Measurements from ENCODE around the gene ELMOD3. TPM values are rescaled to one million over a fixed set of nuclear protein-coding genes. Genes with fewer than 3 reads are reported as not detected.

Gene ELMOD3
- polyA plus RNA-seq, 1 of the 3 experiments (the other 2 are of a cell fraction), result 15.4 TPM

DNA sequence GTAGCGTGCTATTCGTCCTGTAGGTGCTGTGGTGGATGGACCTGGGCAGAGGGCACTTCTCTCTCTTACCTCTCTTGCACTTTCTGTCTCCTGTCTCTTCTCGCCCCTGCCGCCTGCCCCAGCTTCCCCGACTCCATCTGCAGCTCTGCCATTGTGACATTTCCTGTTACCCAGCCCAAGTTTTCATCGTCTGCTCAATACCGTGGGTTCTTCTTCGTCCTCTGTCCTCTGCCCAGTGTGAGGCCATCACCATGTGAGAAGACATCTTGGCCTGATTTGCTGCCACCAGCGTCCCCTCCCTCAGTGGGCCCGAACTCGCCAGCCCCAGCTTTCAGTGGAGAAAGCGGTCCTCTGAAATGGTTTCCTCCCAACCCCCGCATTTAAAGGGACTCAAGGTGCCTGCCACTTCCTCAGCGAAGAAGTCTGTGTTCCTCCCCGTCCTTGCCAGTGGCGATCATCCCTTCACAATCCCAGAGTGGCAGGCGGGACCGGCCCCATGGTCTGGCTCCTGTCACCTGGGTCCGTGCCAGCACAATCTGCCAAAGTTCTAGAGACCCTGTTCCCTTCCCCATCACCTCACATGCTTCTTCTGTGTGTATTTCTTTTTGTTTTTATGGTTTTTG lies 44.8 kb upstream of the ELMOD3 start:
- WGBS (ENCODE audit: low lambda C conversion rate), result 89% methylated on average over 19 of the region's 19 CpGs
- no peaks in the 10 kb centered on the region for H3K79me2 ChIP-seq (ENCODE audit: insufficient read depth)
- H3K4me2 ChIP-seq, result no peak overlapping the region
- H3K27ac ChIP-seq (ENCODE audit: low read depth in 2 of 2, low read length in 1 of 2), result peak overlapping the region; percentile 51 to 69
- H2AFZ ChIP-seq (ENCODE audit: low read depth), result no peak overlapping the region
- H3K4me1 ChIP-seq (ENCODE audit: control insufficient read depth in 1 of 2, insufficient read depth in 2 of 2, low read depth in 1 of 2, low read length in 1 of 2), result peaks cover 10 to 17% of the 10 kb centered on the region in 2 experiments; a peak in 2 of 4 replicates
- DNase-seq, result no peak
- ChIA-PET CTCF (interaction anchor here (1.0 to 2.9 kb wide), 10 partner anchors 9 to 384 kb away, joined by 3 to 28 read pairs (median 6); partner anchors contain the start of gene TCF7L1), POLR2A (interaction anchor here (0.8 to 2.7 kb wide), 5 partner anchors 9 to 229 kb away, joined by 3 to 12 read pairs (median 3); partner anchors contain the start of genes MAT2A and TGOLN2)
- no peaks in the 10 kb centered on the region for H3K9me3 ChIP-seq
- peaks cover 21% of the 10 kb centered on the region for H3F3A ChIP-seq (replicated peaks; ENCODE audit: insufficient read depth)
- no peak overlapping the region for H3K9ac ChIP-seq
- no peaks in the 10 kb centered on the region for H3K9me2 ChIP-seq
- no peaks in the 10 kb centered on the region for H3K27me3 ChIP-seq (ENCODE audit: insufficient read depth)
- H3K4me3 ChIP-seq (ENCODE audit: low read depth in 2 of 2, low read length in 1 of 2), result no peak overlapping the region
- peaks cover 5 to 7% of the 10 kb centered on the region in 2 experiments for H3K36me3 ChIP-seq (replicated peaks in 1 of 2; ENCODE audit: control insufficient read depth in 1 of 2, insufficient read depth in 2 of 2, low read length in 1 of 2)
- TF ChIP-seq RAD21 (IDR thresholded peaks at IDR 0.05; ENCODE audit: low read length) (no peak), TEAD4 (IDR thresholded peaks at IDR 0.05; ENCODE audit: borderline replicate concordance, insufficient read depth) (no peak)
- H4K20me1 ChIP-seq (ENCODE audit: insufficient read depth), result no peaks in the 10 kb centered on the region

DNA sequence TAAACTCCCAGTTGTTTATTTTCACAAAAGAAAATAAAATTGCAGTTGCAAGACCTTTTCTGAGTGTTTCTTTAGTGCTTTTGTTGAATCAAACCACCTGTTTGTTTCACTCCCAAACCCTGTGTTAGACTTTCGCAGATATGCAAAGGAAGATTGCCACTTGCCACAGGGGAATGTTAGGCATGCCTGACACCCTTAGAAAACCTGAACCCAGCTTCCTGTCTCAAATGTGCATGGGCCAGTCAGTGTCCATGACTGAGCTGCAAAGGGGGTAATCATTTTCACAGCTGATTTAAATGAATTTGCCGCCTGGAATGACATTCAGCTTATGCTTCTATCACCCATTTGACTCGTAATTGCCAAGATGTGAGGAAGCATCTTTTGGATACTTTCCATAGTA lies 44.2 kb upstream of the ELMOD3 start:
- Histone ChIP-seq H4K20me1 (ENCODE audit: insufficient read depth) (no peaks in the 10 kb centered on the region), H3K4me2 (no peak overlapping the region), H3F3A (replicated peaks; ENCODE audit: insufficient read depth) (peaks cover 21% of the 10 kb centered on the region), H3K9ac (no peak overlapping the region), H3K27ac (ENCODE audit: low read depth in 2 of 2, low read length in 1 of 2) (peak overlapping the region; percentile 51 to 69; a peak in 2 of 4 replicates), H3K4me1 (ENCODE audit: control insufficient read depth in 1 of 2, insufficient read depth in 2 of 2, low read depth in 1 of 2, low read length in 1 of 2) (peaks cover 10 to 17% of the 10 kb centered on the region in 2 experiments; a peak in 2 of 4 replicates), H3K36me3 (replicated peaks in 1 of 2; ENCODE audit: control insufficient read depth in 1 of 2, insufficient read depth in 2 of 2, low read length in 1 of 2) (peaks cover 5 to 10% of the 10 kb centered on the region in 2 experiments), H3K27me3 (ENCODE audit: insufficient read depth) (no peaks in the 10 kb centered on the region), H3K9me2 (no peaks in the 10 kb centered on the region), H3K4me3 (ENCODE audit: low read depth in 2 of 2, low read length in 1 of 2) (no peak overlapping the region), H2AFZ (ENCODE audit: low read depth) (no peak overlapping the region), H3K79me2 (ENCODE audit: insufficient read depth) (no peaks in the 10 kb centered on the region), H3K9me3 (no peaks in the 10 kb centered on the region)
- CTCF ChIA-PET, result interaction anchor here (0.7 to 2.9 kb wide), 4 partner anchors 10 to 384 kb away, joined by 3 to 28 read pairs (median 7); no protein-coding TSS in a partner anchor
- POLR2A ChIA-PET, result interaction anchor here (1.3 to 2.7 kb wide), 2 partner anchors 13 to 17 kb away, joined by 3 to 12 read pairs; partner anchors contain the start of gene TGOLN2
- DNase-seq, result no peak
- 93% methylated on average over 3 of the region's 3 CpGs for WGBS (ENCODE audit: low lambda C conversion rate)
- TF ChIP-seq FOXM1 (IDR thresholded peaks at IDR 0.05; ENCODE audit: low read depth), result no peak
- TF ChIP-seq NRF1 (IDR thresholded peaks at IDR 0.05; ENCODE audit: low read depth, low read length), result no peak
- TF ChIP-seq EZH2phosphoT487 (IDR thresholded peaks at IDR 0.05; ENCODE audit: borderline replicate concordance, low read depth), result no peak
- TF ChIP-seq, protein P1, sequence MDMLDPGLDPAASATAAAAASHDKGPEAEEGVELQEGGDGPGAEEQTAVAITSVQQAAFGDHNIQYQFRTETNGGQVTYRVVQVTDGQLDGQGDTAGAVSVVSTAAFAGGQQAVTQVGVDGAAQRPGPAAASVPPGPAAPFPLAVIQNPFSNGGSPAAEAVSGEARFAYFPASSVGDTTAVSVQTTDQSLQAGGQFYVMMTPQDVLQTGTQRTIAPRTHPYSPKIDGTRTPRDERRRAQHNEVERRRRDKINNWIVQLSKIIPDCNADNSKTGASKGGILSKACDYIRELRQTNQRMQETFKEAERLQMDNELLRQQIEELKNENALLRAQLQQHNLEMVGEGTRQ (IDR thresholded peaks at IDR 0.05; ENCODE audit: borderline replicate concordance, low read depth, low read length), result no peak
- no peak for TF ChIP-seq RFX5 (IDR thresholded peaks at IDR 0.05; ENCODE audit: low read length)
- TF ChIP-seq JUND (IDR thresholded peaks at IDR 0.05), result no peak
- no peak for TF ChIP-seq TCF12 (IDR thresholded peaks at IDR 0.05)
- TF ChIP-seq, protein P2, sequence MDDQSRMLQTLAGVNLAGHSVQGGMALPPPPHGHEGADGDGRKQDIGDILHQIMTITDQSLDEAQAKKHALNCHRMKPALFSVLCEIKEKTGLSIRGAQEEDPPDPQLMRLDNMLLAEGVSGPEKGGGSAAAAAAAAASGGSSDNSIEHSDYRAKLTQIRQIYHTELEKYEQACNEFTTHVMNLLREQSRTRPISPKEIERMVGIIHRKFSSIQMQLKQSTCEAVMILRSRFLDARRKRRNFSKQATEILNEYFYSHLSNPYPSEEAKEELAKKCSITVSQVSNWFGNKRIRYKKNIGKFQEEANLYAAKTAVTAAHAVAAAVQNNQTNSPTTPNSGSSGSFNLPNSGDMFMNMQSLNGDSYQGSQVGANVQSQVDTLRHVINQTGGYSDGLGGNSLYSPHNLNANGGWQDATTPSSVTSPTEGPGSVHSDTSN (IDR thresholded peaks at IDR 0.05), result no peak
- no peak for TF ChIP-seq MEF2A (IDR thresholded peaks at IDR 0.05; ENCODE audit: borderline replicate concordance, low read depth)
- TF ChIP-seq, protein P3, sequence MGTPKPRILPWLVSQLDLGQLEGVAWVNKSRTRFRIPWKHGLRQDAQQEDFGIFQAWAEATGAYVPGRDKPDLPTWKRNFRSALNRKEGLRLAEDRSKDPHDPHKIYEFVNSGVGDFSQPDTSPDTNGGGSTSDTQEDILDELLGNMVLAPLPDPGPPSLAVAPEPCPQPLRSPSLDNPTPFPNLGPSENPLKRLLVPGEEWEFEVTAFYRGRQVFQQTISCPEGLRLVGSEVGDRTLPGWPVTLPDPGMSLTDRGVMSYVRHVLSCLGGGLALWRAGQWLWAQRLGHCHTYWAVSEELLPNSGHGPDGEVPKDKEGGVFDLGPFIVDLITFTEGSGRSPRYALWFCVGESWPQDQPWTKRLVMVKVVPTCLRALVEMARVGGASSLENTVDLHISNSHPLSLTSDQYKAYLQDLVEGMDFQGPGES (IDR thresholded peaks at IDR 0.05; ENCODE audit: low read depth, low read length), result no peak
- TF ChIP-seq, protein P4, sequence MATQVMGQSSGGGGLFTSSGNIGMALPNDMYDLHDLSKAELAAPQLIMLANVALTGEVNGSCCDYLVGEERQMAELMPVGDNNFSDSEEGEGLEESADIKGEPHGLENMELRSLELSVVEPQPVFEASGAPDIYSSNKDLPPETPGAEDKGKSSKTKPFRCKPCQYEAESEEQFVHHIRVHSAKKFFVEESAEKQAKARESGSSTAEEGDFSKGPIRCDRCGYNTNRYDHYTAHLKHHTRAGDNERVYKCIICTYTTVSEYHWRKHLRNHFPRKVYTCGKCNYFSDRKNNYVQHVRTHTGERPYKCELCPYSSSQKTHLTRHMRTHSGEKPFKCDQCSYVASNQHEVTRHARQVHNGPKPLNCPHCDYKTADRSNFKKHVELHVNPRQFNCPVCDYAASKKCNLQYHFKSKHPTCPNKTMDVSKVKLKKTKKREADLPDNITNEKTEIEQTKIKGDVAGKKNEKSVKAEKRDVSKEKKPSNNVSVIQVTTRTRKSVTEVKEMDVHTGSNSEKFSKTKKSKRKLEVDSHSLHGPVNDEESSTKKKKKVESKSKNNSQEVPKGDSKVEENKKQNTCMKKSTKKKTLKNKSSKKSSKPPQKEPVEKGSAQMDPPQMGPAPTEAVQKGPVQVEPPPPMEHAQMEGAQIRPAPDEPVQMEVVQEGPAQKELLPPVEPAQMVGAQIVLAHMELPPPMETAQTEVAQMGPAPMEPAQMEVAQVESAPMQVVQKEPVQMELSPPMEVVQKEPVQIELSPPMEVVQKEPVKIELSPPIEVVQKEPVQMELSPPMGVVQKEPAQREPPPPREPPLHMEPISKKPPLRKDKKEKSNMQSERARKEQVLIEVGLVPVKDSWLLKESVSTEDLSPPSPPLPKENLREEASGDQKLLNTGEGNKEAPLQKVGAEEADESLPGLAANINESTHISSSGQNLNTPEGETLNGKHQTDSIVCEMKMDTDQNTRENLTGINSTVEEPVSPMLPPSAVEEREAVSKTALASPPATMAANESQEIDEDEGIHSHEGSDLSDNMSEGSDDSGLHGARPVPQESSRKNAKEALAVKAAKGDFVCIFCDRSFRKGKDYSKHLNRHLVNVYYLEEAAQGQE (IDR thresholded peaks at IDR 0.05; ENCODE audit: low read depth, low read length), result no peak
- TF ChIP-seq FOXJ3 (CRISPR knock-in tag; IDR thresholded peaks at IDR 0.05), result no peak
- TF ChIP-seq EP300 (IDR thresholded peaks at IDR 0.05; ENCODE audit: borderline replicate concordance in 1 of 2, low read depth in 1 of 2, low read length in 1 of 2), result no peak
- no peak for TF ChIP-seq RCOR1 (IDR thresholded peaks at IDR 0.05; ENCODE audit: low read length)
- TF ChIP-seq, protein P5, sequence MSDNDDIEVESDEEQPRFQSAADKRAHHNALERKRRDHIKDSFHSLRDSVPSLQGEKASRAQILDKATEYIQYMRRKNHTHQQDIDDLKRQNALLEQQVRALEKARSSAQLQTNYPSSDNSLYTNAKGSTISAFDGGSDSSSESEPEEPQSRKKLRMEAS (IDR thresholded peaks at IDR 0.05; ENCODE audit: low read depth), result no peak
- TF ChIP-seq, protein P6, sequence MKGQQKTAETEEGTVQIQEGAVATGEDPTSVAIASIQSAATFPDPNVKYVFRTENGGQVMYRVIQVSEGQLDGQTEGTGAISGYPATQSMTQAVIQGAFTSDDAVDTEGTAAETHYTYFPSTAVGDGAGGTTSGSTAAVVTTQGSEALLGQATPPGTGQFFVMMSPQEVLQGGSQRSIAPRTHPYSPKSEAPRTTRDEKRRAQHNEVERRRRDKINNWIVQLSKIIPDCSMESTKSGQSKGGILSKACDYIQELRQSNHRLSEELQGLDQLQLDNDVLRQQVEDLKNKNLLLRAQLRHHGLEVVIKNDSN (IDR thresholded peaks at IDR 0.05; ENCODE audit: borderline replicate concordance, low read depth), result no peak
- no peak for TF ChIP-seq GATA2 (CRISPR knock-in tag; IDR thresholded peaks at IDR 0.05)
